HUES48 (cell line): ENCODE data around the gene PIAS1.

Experiments used
- H3K27ac ChIP-seq: one replicate; pipeline ENCODE4 v1.7.0; 2013; ENCODE audit warnings: low read depth, low read length, inconsistent platforms
- H3K27me3 ChIP-seq: 2 replicates; pipeline ENCODE4 v1.6.1; 2013; ENCODE audit warnings: mild to moderate bottlenecking, low read length; ENCODE audit not compliant: control insufficient read depth, insufficient read depth
- H3K36me3 ChIP-seq: 2 replicates; pipeline ENCODE4 v1.6.1; 2013; ENCODE audit warnings: low read length; ENCODE audit not compliant: control insufficient read depth, insufficient read depth
- H3K4me1 ChIP-seq: 2 replicates; pipeline ENCODE4 v1.6.1; 2013; ENCODE audit warnings: mild to moderate bottlenecking, low read length; ENCODE audit not compliant: control insufficient read depth, insufficient read depth
- H3K4me3 ChIP-seq: 2 replicates; pipeline ENCODE4 v1.5.1; 2013; ENCODE audit warnings: mild to moderate bottlenecking, low read depth, low read length
- H3K9ac ChIP-seq: 2 replicates; pipeline ENCODE4 v1.6.1; 2013; ENCODE audit warnings: mild to moderate bottlenecking, low read depth, low read length, moderate library complexity
- H3K9me3 ChIP-seq: 2 replicates; pipeline ENCODE4 v1.6.1; 2013; ENCODE audit warnings: low read length; ENCODE audit not compliant: control insufficient read depth, insufficient read depth

The PIAS1 gene

DNA sequence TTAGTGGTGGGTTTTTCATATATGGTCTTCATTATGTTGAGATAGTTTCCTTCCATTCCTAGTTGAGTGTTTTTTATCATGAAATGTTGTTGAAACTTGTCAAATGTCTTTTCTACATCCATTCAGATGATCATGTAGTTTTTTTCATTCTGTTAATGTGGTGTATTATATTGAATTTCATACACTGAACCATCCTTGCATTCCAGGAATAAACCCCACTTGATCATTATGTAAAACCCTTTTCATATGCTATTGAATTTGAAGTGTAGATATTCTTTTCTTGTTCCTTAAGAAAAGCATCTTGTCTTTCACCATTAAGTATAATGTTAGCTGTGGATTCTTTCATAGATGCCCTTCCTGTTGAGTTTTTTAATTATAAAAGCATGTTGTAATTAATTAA is 42.9 kb downstream of the PIAS1 start:
- Histone ChIP-seq H3K36me3 (no peaks in the 10 kb centered on the region), H3K9me3 (peaks cover 3% of the 10 kb centered on the region; the same call in 1 of the 2 replicates), H3K27ac (no peak overlapping the region), H3K4me1 (no peaks in the 10 kb centered on the region), H3K27me3 (no peaks in the 10 kb centered on the region), H3K9ac (no peak overlapping the region), H3K4me3 (no peak overlapping the region)

DNA sequence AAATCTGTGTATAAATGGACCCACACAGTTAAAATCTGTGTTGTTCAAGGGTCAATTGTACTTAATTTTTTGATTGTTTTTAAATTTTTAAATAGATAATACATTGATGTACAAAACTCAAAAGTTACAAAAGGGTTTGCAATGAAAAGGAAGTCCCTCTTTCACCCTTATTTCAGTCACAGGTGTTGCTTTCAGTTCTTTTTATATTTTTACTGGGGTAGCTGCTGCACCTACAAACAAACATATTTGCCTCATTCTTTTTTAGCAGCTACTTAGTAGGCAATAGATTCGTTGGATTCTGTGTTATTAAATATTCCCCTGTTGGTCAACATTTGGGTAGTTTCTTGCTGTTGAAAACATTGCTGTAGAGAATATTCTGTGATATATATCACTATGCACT is 44.4 kb downstream of the PIAS1 start:
- Histone ChIP-seq H3K9me3 (peaks cover 5% of the 10 kb centered on the region), H3K27me3 (no peaks in the 10 kb centered on the region), H3K4me1 (no peaks in the 10 kb centered on the region), H3K27ac (no peak overlapping the region), H3K4me3 (no peak overlapping the region), H3K9ac (no peak overlapping the region), H3K36me3 (peaks cover 6% of the 10 kb centered on the region)

GRCh38 chr15:68100194-68100593 is 46.1 kb downstream of the PIAS1 start:
- Histone ChIP-seq H3K9ac (no peak overlapping the region), H3K9me3 (peaks cover 8% of the 10 kb centered on the region), H3K4me3 (no peak overlapping the region), H3K4me1 (no peaks in the 10 kb centered on the region), H3K27ac (no peak overlapping the region), H3K27me3 (no peaks in the 10 kb centered on the region), H3K36me3 (peaks cover 8% of the 10 kb centered on the region)

DNA sequence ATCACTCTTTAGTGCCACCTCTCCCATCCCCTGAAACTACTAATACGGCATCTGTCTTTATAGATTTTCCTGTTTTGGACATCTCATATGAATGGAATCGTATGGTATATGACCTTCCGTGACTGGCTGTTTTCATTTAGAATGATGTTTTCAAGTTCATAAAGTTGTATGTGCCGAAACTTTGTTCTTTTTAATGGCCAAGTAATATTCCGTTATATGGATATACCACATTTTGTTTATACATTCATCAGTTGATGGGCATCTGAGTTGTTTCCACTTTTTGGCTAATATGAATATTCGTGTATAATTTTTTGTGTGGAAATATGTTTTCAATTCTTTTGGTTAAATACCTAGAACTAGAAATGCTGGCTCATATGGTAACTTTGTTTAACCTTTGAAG is 49.5 kb downstream of the PIAS1 start:
- peaks cover 5% of the 10 kb centered on the region; the same call in 1 of the 2 replicates for H3K9me3 ChIP-seq
- H3K9ac ChIP-seq = no peak overlapping the region
- no peaks in the 10 kb centered on the region for H3K27me3 ChIP-seq
- H3K4me3 ChIP-seq = no peak overlapping the region
- H3K27ac ChIP-seq = no peak overlapping the region
- peaks cover 8% of the 10 kb centered on the region for H3K36me3 ChIP-seq
- H3K4me1 ChIP-seq = peaks cover 13% of the 10 kb centered on the region; the same call in 1 of the 2 replicates

GRCh38 chr15:68106656-68107055 is 52.5 kb downstream of the PIAS1 start:
- no peak overlapping the region for H3K9ac ChIP-seq
- peaks cover 13% of the 10 kb centered on the region; the same call in 1 of the 2 replicates for H3K4me1 ChIP-seq
- no peaks in the 10 kb centered on the region for H3K27me3 ChIP-seq
- H3K9me3 ChIP-seq = peaks cover 5% of the 10 kb centered on the region; the same call in 1 of the 2 replicates
- H3K36me3 ChIP-seq = peaks cover 8% of the 10 kb centered on the region
- H3K27ac ChIP-seq = no peak overlapping the region
- no peak overlapping the region for H3K4me3 ChIP-seq

- H3K4me3 ChIP-seq = no peak overlapping the region
- no peak overlapping the region for H3K27ac ChIP-seq
- H3K36me3 ChIP-seq = peaks cover 8% of the 10 kb centered on the region
- H3K9ac ChIP-seq = no peak overlapping the region
- H3K27me3 ChIP-seq = no peaks in the 10 kb centered on the region
- H3K4me1 ChIP-seq = peaks cover 13% of the 10 kb centered on the region; the same call in 1 of the 2 replicates
- peaks cover 5% of the 10 kb centered on the region; the same call in 1 of the 2 replicates for H3K9me3 ChIP-seq
Measured at GRCh38 chr15:68107142-68107541, 53.0 kb downstream of the PIAS1 start.

- H3K4me1 ChIP-seq = no peaks in the 10 kb centered on the region
- H3K36me3 ChIP-seq = no peaks in the 10 kb centered on the region
- H3K9ac ChIP-seq = no peak overlapping the region
- no peak overlapping the region for H3K27ac ChIP-seq
- H3K4me3 ChIP-seq = no peak overlapping the region
- no peaks in the 10 kb centered on the region for H3K9me3 ChIP-seq
- H3K27me3 ChIP-seq = no peaks in the 10 kb centered on the region
Measured at GRCh38 chr15:68112706-68113105, 58.6 kb downstream of the PIAS1 start.

DNA sequence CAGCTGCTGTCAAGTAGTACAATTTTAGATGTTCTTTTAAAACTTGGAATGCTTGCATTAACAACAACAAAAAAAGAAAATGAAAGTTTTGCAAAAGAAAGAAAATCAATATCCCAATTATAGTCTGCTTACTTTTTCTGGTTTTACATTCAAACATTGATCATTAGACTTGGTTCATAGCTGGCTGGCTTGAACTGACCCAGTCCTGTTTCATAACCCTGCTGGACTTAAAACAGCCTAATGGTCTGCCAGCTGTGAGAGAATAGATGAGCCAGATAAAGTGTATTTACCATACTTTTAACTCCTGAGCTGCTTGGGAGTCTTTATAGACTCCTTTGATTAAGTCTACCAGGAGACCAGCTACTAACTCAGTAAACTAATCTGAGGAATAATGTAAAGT is 59.2 kb downstream of the PIAS1 start:
- Histone ChIP-seq H3K4me1 (no peaks in the 10 kb centered on the region), H3K36me3 (no peaks in the 10 kb centered on the region), H3K9me3 (no peaks in the 10 kb centered on the region), H3K4me3 (no peak overlapping the region), H3K27me3 (no peaks in the 10 kb centered on the region), H3K27ac (no peak overlapping the region), H3K9ac (no peak overlapping the region)

- no peak overlapping the region for H3K4me3 ChIP-seq
- H3K4me1 ChIP-seq = no peaks in the 10 kb centered on the region
- H3K27me3 ChIP-seq = no peaks in the 10 kb centered on the region
- no peaks in the 10 kb centered on the region for H3K9me3 ChIP-seq
- H3K9ac ChIP-seq = no peak overlapping the region
- H3K27ac ChIP-seq = no peak overlapping the region
- no peaks in the 10 kb centered on the region for H3K36me3 ChIP-seq
Measured at GRCh38 chr15:68113751-68114150, 59.6 kb downstream of the PIAS1 start.

GRCh38 chr15:68114356-68114755 is 60.2 kb downstream of the PIAS1 start:
- no peaks in the 10 kb centered on the region for H3K9me3 ChIP-seq
- no peaks in the 10 kb centered on the region for H3K36me3 ChIP-seq
- no peak overlapping the region for H3K9ac ChIP-seq
- H3K4me3 ChIP-seq = no peak overlapping the region
- no peak overlapping the region for H3K27ac ChIP-seq
- H3K27me3 ChIP-seq = no peaks in the 10 kb centered on the region
- H3K4me1 ChIP-seq = no peaks in the 10 kb centered on the region

DNA sequence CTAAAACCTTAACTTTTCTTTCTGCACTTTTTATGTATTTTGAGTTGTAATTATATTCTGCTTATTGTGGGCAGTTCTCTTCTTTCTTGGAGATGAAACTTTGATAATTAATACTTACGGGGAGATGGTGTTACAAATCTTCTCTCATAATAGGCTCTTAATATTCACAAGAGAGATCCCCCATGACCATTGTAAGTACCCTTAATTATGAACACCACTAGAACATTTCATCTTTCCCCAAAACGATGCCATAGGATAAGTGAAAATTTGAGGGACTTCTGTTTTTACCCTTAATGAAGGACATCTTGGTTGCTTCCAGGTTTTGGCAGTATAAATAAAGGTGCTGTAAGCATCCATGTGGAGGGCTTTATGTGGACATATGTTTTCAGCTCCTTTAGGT is 60.7 kb downstream of the PIAS1 start:
- Histone ChIP-seq H3K27me3 (no peaks in the 10 kb centered on the region), H3K4me1 (no peaks in the 10 kb centered on the region), H3K9ac (no peak overlapping the region), H3K4me3 (no peak overlapping the region), H3K9me3 (no peaks in the 10 kb centered on the region), H3K27ac (no peak overlapping the region), H3K36me3 (no peaks in the 10 kb centered on the region)

DNA sequence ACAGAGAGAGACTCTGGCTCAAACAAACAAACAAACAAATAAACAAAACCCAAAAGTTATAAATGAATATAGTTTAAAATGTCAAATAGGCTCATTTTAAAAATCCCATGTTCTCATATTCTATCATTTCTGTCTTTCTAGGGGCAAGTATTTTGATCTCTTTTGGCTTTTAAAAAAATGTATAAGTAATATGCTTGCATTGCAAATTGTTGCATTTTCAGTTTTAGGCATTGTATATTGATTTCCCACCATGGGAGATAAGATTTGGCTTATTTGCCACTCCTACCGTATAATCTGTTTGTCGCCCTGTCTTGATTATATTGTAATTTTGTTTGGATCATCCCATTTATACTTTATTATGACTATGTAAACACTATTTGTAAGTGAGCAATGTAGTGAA is 70.6 kb downstream of the PIAS1 start:
- Histone ChIP-seq H3K9ac (no peak overlapping the region), H3K27ac (no peak overlapping the region), H3K36me3 (no peaks in the 10 kb centered on the region), H3K9me3 (no peaks in the 10 kb centered on the region), H3K27me3 (no peaks in the 10 kb centered on the region), H3K4me3 (no peak overlapping the region), H3K4me1 (no peaks in the 10 kb centered on the region)
